GM23338 (cell line): ENCODE results near the gene AQP12B. TPM values are rescaled to one million over a fixed set of nuclear protein-coding genes. Genes with fewer than 3 reads are reported as not detected.

Source experiments
- EZH2phosphoT487 ChIP-seq: fragments of 200-600 bp; sonication (generic); IDR thresholded peaks from one replicate; pipeline ENCODE4 v1.8.1; 2018; ENCODE audit warnings: antibody characterized with exemption; ENCODE audit not compliant: unreplicated experiment
- NANOG ChIP-seq: IDR thresholded peaks from 2 replicates; pipeline ENCODE4 v1.6.1; 2016; ENCODE audit warnings: antibody characterized with exemption, borderline replicate concordance
- POLR2AphosphoS5 ChIP-seq: IDR thresholded peaks from 2 replicates; pipeline ENCODE4 v1.6.1; 2016; ENCODE audit warnings: antibody characterized with exemption, low read depth
- STAT1 ChIP-seq: IDR thresholded peaks from one replicate; pipeline ENCODE4 v1.6.1; 2016; ENCODE audit warnings: antibody characterized with exemption; ENCODE audit not compliant: unreplicated experiment
- ZNF114 ChIP-seq: fragments of 250-450 bp; sonication (Bioruptor Pico); IDR thresholded peaks from 2 replicates; pipeline ENCODE4 v1.5.0; 2020; ENCODE audit warnings: mild to moderate bottlenecking, moderate library complexity
- ZNF331 ChIP-seq: fragments of 250-450 bp; sonication (Bioruptor Pico); IDR thresholded peaks from 2 replicates; pipeline ENCODE4 v1.5.0; 2020; ENCODE audit warnings: low read depth, mild to moderate bottlenecking, moderate library complexity
- polyA plus RNA-seq: library from polyadenylated mRNA; unstranded; fragments of >200 nt; fragmentation: Nextera tagmentation; extraction: Ambion mirVana; gene quantifications from 2 replicates; pipeline ENCODE4 v1.2.1, GENCODE V29; 2016
- total RNA-seq: library from RNA; depleted of rRNA; stranded (reverse); fragments of >200 nt; shearing (Covaris generic); gene quantifications from 2 replicates; pipeline ENCODE4 v1.2.3, GENCODE V29; 2014
- TF ChIP-seq, protein P1 (sequence below): fragments of 250-450 bp; sonication (Bioruptor Pico); IDR thresholded peaks from 2 replicates; pipeline ENCODE4 v1.5.0; 2020; ENCODE audit warnings: mild to moderate bottlenecking, moderate library complexity
- TF ChIP-seq, protein P2 (sequence below): IDR thresholded peaks from 2 replicates; pipeline ENCODE4 v1.6.1; 2016; ENCODE audit warnings: antibody characterized with exemption

Gene AQP12B
- total and polyA plus RNA-seq, 2 experiments from 2014 or later, result not detected

DNA sequence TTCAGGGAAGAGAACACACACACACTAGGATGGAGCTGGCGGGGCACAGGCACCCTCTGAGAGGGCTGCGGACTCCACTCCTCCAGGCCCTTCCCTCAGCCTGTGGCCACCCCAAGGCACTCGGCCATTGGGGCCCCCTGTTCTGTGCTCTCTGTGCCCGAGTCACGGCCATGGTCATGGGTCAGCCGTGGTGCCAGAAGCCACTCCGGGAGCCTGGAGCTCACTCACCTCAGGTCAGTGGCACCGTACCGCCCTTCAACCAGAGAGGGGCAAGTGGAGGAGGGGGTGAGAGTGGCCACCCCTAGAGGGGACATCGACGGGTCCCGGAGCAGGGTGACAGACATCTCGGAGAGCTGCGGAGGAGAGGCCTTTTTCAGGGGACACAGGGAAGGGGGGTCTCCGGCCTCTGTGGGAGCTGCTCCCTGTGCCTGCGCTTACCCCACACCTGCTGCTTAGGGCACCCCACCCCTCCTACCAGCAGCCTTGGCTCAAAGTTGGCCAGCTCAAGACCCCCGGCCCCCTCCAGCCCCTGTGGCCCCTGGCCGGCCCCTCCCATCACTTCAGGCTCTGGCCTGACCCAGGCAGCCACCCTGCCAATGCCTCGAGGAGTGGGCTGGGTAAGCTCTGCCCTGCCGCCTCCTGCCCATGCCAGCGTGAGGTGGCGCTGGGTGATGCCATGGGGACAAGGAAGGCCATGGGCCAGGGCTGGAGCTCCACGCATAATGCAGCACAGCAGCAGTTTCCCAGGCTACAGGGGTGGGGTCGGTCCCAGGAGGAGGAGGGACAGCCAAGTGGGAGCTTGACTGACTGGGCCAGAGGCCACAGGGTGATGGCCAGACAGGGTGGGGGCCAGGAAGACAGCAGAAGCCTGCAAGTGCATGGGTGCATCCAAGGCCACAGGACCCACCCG lies 38.3 kb upstream of the AQP12B start (continued):
- TF ChIP-seq, protein P1, sequence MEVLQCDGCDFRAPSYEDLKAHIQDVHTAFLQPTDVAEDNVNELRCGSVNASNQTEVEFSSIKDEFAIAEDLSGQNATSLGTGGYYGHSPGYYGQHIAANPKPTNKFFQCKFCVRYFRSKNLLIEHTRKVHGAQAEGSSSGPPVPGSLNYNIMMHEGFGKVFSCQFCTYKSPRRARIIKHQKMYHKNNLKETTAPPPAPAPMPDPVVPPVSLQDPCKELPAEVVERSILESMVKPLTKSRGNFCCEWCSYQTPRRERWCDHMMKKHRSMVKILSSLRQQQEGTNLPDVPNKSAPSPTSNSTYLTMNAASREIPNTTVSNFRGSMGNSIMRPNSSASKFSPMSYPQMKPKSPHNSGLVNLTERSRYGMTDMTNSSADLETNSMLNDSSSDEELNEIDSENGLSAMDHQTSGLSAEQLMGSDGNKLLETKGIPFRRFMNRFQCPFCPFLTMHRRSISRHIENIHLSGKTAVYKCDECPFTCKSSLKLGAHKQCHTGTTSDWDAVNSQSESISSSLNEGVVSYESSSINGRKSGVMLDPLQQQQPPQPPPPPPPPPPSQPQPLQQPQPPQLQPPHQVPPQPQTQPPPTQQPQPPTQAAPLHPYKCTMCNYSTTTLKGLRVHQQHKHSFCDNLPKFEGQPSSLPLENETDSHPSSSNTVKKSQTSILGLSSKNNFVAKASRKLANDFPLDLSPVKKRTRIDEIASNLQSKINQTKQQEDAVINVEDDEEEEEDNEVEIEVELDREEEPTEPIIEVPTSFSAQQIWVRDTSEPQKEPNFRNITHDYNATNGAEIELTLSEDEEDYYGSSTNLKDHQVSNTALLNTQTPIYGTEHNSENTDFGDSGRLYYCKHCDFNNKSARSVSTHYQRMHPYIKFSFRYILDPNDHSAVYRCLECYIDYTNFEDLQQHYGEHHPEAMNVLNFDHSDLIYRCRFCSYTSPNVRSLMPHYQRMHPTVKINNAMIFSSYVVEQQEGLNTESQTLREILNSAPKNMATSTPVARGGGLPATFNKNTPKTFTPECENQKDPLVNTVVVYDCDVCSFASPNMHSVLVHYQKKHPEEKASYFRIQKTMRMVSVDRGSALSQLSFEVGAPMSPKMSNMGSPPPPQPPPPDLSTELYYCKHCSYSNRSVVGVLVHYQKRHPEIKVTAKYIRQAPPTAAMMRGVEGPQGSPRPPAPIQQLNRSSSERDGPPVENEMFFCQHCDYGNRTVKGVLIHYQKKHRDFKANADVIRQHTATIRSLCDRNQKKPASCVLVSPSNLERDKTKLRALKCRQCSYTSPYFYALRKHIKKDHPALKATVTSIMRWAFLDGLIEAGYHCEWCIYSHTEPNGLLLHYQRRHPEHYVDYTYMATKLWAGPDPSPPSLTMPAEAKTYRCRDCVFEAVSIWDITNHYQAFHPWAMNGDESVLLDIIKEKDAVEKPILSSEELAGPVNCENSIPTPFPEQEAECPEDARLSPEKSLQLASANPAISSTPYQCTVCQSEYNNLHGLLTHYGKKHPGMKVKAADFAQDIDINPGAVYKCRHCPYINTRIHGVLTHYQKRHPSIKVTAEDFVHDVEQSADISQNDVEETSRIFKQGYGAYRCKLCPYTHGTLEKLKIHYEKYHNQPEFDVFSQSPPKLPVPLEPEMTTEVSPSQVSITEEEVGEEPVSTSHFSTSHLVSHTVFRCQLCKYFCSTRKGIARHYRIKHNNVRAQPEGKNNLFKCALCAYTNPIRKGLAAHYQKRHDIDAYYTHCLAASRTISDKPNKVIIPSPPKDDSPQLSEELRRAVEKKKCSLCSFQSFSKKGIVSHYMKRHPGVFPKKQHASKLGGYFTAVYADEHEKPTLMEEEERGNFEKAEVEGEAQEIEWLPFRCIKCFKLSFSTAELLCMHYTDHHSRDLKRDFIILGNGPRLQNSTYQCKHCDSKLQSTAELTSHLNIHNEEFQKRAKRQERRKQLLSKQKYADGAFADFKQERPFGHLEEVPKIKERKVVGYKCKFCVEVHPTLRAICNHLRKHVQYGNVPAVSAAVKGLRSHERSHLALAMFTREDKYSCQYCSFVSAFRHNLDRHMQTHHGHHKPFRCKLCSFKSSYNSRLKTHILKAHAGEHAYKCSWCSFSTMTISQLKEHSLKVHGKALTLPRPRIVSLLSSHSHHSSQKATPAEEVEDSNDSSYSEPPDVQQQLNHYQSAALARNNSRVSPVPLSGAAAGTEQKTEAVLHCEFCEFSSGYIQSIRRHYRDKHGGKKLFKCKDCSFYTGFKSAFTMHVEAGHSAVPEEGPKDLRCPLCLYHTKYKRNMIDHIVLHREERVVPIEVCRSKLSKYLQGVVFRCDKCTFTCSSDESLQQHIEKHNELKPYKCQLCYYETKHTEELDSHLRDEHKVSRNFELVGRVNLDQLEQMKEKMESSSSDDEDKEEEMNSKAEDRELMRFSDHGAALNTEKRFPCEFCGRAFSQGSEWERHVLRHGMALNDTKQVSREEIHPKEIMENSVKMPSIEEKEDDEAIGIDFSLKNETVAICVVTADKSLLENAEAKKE (CRISPR knock-in tag), result no peak
- no peak for TF ChIP-seq NANOG
- TF ChIP-seq, protein P2, sequence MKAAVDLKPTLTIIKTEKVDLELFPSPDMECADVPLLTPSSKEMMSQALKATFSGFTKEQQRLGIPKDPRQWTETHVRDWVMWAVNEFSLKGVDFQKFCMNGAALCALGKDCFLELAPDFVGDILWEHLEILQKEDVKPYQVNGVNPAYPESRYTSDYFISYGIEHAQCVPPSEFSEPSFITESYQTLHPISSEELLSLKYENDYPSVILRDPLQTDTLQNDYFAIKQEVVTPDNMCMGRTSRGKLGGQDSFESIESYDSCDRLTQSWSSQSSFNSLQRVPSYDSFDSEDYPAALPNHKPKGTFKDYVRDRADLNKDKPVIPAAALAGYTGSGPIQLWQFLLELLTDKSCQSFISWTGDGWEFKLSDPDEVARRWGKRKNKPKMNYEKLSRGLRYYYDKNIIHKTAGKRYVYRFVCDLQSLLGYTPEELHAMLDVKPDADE, result no peak
- no peak for TF ChIP-seq STAT1
- no peak for TF ChIP-seq POLR2AphosphoS5
- TF ChIP-seq EZH2phosphoT487, result no peak
- TF ChIP-seq ZNF331 (CRISPR knock-in tag), result no peak
- TF ChIP-seq ZNF114 (CRISPR knock-in tag), result no peak
